Liver (tissue), 9 donors: ENCODE measurements around the gene SYT17. TPM values are rescaled to one million over a fixed set of nuclear protein-coding genes. Genes with fewer than 3 reads are reported as not detected.

Experiments
- DNase-seq: peaks from one replicate; pipeline ENCODE4 v3.0.0-alpha.2; 2017; ENCODE audit warnings: low spot score
- H3K27ac ChIP-seq, 2 donors: one replicate each; pipeline ENCODE4 v1.7.0; 2013; ENCODE audit warnings: inconsistent platforms in 2 of 2, low read length in 2 of 2, control low read depth in 1 of 2, low read depth in 1 of 2, mild to moderate bottlenecking in 1 of 2
- H3K27me3 ChIP-seq, 4 donors: one replicate each; pipeline versions ENCODE4 v1.6.1 to v1.7.0; 2013; ENCODE audit warnings: low read length in 3 of 4, inconsistent platforms in 1 of 4, mild to moderate bottlenecking in 1 of 4, moderate library complexity in 1 of 4; ENCODE audit not compliant: control insufficient read depth in 4 of 4, insufficient read depth in 4 of 4
- H3K36me3 ChIP-seq, 4 donors: one replicate each; pipeline versions ENCODE4 v1.6.1 to v1.7.0; 2013; ENCODE audit warnings: low read length in 3 of 4, mild to moderate bottlenecking in 3 of 4, low read depth in 1 of 4, moderate library complexity in 1 of 4; ENCODE audit not compliant: control insufficient read depth in 4 of 4, insufficient read depth in 3 of 4
- H3K4me1 ChIP-seq, 4 donors: one replicate each; pipeline versions ENCODE4 v1.6.1 to v1.7.0; 2013; ENCODE audit warnings: low read length in 3 of 4, mild to moderate bottlenecking in 3 of 4, moderate library complexity in 1 of 4; ENCODE audit not compliant: control insufficient read depth in 4 of 4, insufficient read depth in 4 of 4
- H3K4me3 ChIP-seq, 3 donors: one replicate each; pipeline versions ENCODE4 v1.6.1 to v1.7.0; 2013; ENCODE audit warnings: low read length in 3 of 3, control low read depth in 1 of 3, low read depth in 1 of 3, mild to moderate bottlenecking in 1 of 3
- H3K9ac ChIP-seq, 2 donors: one replicate each; pipeline ENCODE4 v1.7.0; 2013; ENCODE audit warnings: low read length in 2 of 2, mild to moderate bottlenecking in 2 of 2, moderate library complexity in 2 of 2, control low read depth in 1 of 2, low read depth in 1 of 2
- H3K9me3 ChIP-seq, 4 donors: one replicate each; pipeline versions ENCODE4 v1.6.1 to v1.7.0; 2013; ENCODE audit warnings: low read length in 3 of 4; ENCODE audit not compliant: control insufficient read depth in 4 of 4
- EGR1 ChIP-seq, 2 donors: IDR thresholded peaks; 2 replicates each; pipeline ENCODE4 v1.6.1; 2016 to 2018; ENCODE audit warnings: antibody characterized with exemption in 2 of 2, low read depth in 2 of 2
- FOXA1 ChIP-seq: IDR thresholded peaks from 2 replicates; pipeline ENCODE4 v1.6.1; 2016; ENCODE audit warnings: antibody characterized with exemption
- FOXA2 ChIP-seq: IDR thresholded peaks from 2 replicates; pipeline ENCODE4 v1.6.1; 2016; ENCODE audit warnings: antibody characterized with exemption
- HNF4A ChIP-seq, 2 donors: conservative IDR thresholded peaks; 2 replicates each; pipeline ENCODE4 v1.6.1; 2016; ENCODE audit warnings: antibody characterized with exemption in 2 of 2, mild to moderate bottlenecking in 2 of 2
- HNF4G ChIP-seq: IDR thresholded peaks from 2 replicates; pipeline ENCODE4 v1.6.1; 2016; ENCODE audit warnings: antibody characterized with exemption
- JUND ChIP-seq, 2 donors: IDR thresholded peaks; 2 replicates each; pipeline ENCODE4 v1.6.1; 2016; ENCODE audit warnings: antibody characterized with exemption in 2 of 2
- NR2F2 ChIP-seq: IDR thresholded peaks from 2 replicates; pipeline ENCODE4 v1.6.1; 2016; ENCODE audit warnings: antibody characterized with exemption
- RAD21 ChIP-seq, 2 donors: IDR thresholded peaks; 2 replicates each; pipeline ENCODE4 v1.6.1; 2016; ENCODE audit warnings: antibody characterized with exemption in 2 of 2, mild to moderate bottlenecking in 2 of 2
- RXRA ChIP-seq, 2 donors: IDR thresholded peaks; 2 replicates each; pipeline ENCODE4 v1.6.1; 2017 to 2018; ENCODE audit warnings: antibody characterized with exemption in 2 of 2, mild to moderate bottlenecking in 1 of 2
- YY1 ChIP-seq: IDR thresholded peaks from 2 replicates; pipeline ENCODE4 v1.6.1; 2016; ENCODE audit warnings: antibody characterized with exemption, mild to moderate bottlenecking
- WGBS: extraction: QIAGEN DNeasy Blood & Tissue Kit; methylation state at CpG from one replicate; pipeline ENCODE4 v1.1.7; 2013; 5-methylcytosine and 5-hydroxymethylcytosine counted together
- polyA plus RNA-seq, 2 donors: library from polyadenylated mRNA; stranded (reverse) in 1 of 2; unstranded in 1 of 2; fragments of 200-250 nt in 1 of 2; fragments of >200 nt in 1 of 2; fragmentation: Nextera tagmentation in 1 of 2; extraction: Ambion mirVana in 1 of 2; gene quantifications; one replicate each; pipeline versions ENCODE4 v1.2.1 to v1.2.3, GENCODE V29; 2013 to 2015
- total RNA-seq, 2 donors: library from RNA; depleted of rRNA; stranded (reverse); fragments of >200 nt; gene quantifications; one replicate each; pipeline ENCODE4 v1.2.3, GENCODE V29; 2014
- TF ChIP-seq, protein P1 (sequence below): IDR thresholded peaks from 2 replicates; pipeline ENCODE4 v1.6.1; 2016; ENCODE audit warnings: antibody characterized with exemption
- TF ChIP-seq, protein P2 (sequence below): IDR thresholded peaks from 2 replicates; pipeline ENCODE4 v1.6.1; 2016; ENCODE audit warnings: antibody characterized with exemption, mild to moderate bottlenecking
- TF ChIP-seq, protein P3 (sequence below): IDR thresholded peaks from 2 replicates; pipeline ENCODE4 v1.6.1; 2016; ENCODE audit warnings: antibody characterized with exemption
- TF ChIP-seq, protein P4 (sequence below): IDR thresholded peaks from 2 replicates; pipeline ENCODE4 v1.6.1; 2016; ENCODE audit warnings: antibody characterized with exemption
- donor health status: healthy.
- donor health status: healthy.
- donor health status: healthy.
- donor health status: healthy.
- donor health status: healthy.

SYT17 gene
- total and polyA plus RNA-seq, 4 donors = 2.5 to 7.7 (median 5.5) TPM

DNA sequence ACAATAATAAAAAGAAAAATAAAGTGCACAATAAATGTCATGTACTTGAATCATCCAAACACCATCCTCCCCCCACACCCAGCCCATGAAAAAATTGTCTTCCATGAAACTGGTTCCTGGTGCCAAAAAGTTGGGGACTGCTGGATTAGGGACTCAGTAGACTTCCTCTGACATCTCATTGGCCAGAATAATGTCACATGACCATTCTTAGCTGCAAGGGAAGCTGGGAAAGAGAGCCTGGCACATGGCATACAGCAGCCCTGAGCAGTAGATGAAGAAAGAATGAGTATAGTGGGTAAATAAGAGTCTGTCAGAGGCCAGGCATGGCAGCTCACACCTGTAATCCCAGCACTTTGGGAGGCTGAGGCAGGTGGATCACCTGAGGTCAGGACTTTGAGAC lies 41.7 kb upstream of the SYT17 start:
- Histone ChIP-seq H3K27ac (no peak overlapping the region), H3K27me3 (no peaks in the 10 kb centered on the region), H3K9ac (no peak overlapping the region), H3K4me1 (peaks cover 5 to 29% (median 14%) of the 10 kb centered on the region in 4 donors), H3K4me3 (no peak overlapping the region), H3K9me3 (peaks cover 0 to 3% (median under 1%) of the 10 kb centered on the region in 4 donors), H3K36me3 (no peaks in the 10 kb centered on the region)
- TF ChIP-seq JUND (IDR thresholded peaks at IDR 0.05) (no peak), RAD21 (IDR thresholded peaks at IDR 0.05) (no peak), EGR1 (IDR thresholded peaks at IDR 0.05; ENCODE audit: low read depth in 2 of 2) (no peak), FOXA1 (no peak), HNF4A (conservative IDR thresholded peaks at IDR 0.05) (no peak), FOXA2 (no peak), YY1 (no peak)
- TF ChIP-seq, protein P1, sequence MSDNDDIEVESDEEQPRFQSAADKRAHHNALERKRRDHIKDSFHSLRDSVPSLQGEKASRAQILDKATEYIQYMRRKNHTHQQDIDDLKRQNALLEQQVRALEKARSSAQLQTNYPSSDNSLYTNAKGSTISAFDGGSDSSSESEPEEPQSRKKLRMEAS = no peak
- TF ChIP-seq, protein P2, sequence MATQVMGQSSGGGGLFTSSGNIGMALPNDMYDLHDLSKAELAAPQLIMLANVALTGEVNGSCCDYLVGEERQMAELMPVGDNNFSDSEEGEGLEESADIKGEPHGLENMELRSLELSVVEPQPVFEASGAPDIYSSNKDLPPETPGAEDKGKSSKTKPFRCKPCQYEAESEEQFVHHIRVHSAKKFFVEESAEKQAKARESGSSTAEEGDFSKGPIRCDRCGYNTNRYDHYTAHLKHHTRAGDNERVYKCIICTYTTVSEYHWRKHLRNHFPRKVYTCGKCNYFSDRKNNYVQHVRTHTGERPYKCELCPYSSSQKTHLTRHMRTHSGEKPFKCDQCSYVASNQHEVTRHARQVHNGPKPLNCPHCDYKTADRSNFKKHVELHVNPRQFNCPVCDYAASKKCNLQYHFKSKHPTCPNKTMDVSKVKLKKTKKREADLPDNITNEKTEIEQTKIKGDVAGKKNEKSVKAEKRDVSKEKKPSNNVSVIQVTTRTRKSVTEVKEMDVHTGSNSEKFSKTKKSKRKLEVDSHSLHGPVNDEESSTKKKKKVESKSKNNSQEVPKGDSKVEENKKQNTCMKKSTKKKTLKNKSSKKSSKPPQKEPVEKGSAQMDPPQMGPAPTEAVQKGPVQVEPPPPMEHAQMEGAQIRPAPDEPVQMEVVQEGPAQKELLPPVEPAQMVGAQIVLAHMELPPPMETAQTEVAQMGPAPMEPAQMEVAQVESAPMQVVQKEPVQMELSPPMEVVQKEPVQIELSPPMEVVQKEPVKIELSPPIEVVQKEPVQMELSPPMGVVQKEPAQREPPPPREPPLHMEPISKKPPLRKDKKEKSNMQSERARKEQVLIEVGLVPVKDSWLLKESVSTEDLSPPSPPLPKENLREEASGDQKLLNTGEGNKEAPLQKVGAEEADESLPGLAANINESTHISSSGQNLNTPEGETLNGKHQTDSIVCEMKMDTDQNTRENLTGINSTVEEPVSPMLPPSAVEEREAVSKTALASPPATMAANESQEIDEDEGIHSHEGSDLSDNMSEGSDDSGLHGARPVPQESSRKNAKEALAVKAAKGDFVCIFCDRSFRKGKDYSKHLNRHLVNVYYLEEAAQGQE = no peak
- TF ChIP-seq, protein P3, sequence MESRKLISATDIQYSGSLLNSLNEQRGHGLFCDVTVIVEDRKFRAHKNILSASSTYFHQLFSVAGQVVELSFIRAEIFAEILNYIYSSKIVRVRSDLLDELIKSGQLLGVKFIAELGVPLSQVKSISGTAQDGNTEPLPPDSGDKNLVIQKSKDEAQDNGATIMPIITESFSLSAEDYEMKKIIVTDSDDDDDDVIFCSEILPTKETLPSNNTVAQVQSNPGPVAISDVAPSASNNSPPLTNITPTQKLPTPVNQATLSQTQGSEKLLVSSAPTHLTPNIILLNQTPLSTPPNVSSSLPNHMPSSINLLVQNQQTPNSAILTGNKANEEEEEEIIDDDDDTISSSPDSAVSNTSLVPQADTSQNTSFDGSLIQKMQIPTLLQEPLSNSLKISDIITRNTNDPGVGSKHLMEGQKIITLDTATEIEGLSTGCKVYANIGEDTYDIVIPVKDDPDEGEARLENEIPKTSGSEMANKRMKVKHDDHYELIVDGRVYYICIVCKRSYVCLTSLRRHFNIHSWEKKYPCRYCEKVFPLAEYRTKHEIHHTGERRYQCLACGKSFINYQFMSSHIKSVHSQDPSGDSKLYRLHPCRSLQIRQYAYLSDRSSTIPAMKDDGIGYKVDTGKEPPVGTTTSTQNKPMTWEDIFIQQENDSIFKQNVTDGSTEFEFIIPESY = no peak
- TF ChIP-seq, protein P4, sequence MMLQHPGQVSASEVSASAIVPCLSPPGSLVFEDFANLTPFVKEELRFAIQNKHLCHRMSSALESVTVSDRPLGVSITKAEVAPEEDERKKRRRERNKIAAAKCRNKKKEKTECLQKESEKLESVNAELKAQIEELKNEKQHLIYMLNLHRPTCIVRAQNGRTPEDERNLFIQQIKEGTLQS = no peak
- DNase-seq = no peak

- Histone ChIP-seq H3K27ac (no peak overlapping the region), H3K9ac (no peak overlapping the region), H3K27me3 (no peaks in the 10 kb centered on the region), H3K36me3 (no peaks in the 10 kb centered on the region), H3K9me3 (peaks cover 0 to 3% (median under 1%) of the 10 kb centered on the region in 4 donors), H3K4me1 (peaks cover 5 to 35% (median 23%) of the 10 kb centered on the region in 4 donors), H3K4me3 (no peak overlapping the region)
- 82% methylated on average over 3 of the region's 3 CpGs for WGBS
- no peak for TF ChIP-seq YY1
- TF ChIP-seq NR2F2 = no peak
- TF ChIP-seq RXRA (IDR thresholded peaks at IDR 0.05) = no peak
- TF ChIP-seq, protein P1 = no peak
- no peak for DNase-seq
Observed at GRCh38 chr16:19127205-19127604, 40.8 kb upstream of the SYT17 start.

- WGBS = 75% methylated on average over 3 of the region's 3 CpGs
- Histone ChIP-seq H3K4me1 (peaks cover 5 to 37% (median 24%) of the 10 kb centered on the region in 4 donors), H3K27ac (no peak overlapping the region), H3K9me3 (peaks cover 0 to 3% (median under 1%) of the 10 kb centered on the region in 4 donors), H3K27me3 (no peaks in the 10 kb centered on the region), H3K4me3 (no peak overlapping the region), H3K9ac (no peak overlapping the region), H3K36me3 (no peaks in the 10 kb centered on the region)
- no peak for DNase-seq
- TF ChIP-seq, protein P1 = no peak
- peak in 1 of 2 donors; percentile 9 for TF ChIP-seq RXRA (IDR thresholded peaks at IDR 0.05)
- no peak for TF ChIP-seq EGR1 (IDR thresholded peaks at IDR 0.05; ENCODE audit: low read depth in 2 of 2)
- no peak for TF ChIP-seq HNF4G
- TF ChIP-seq, protein P4 = no peak
Observed at GRCh38 chr16:19127674-19128131, 40.3 kb upstream of the SYT17 start.
